Mesenchymal stem cell (in vitro differentiated cells and primary cell): Measurements from ENCODE around the gene STX17.
A peak's percentile ranks its signal among the peaks of the same experiment; 100 is the strongest.

Experiments used
- DNase-seq: peaks from one replicate; pipeline ENCODE4 v3.0.0-alpha.2; 2013
- H2AFZ ChIP-seq: one replicate; pipeline ENCODE4 v1.6.1; 2013; ENCODE audit warnings: low read depth, mild to moderate bottlenecking, control low read depth, inconsistent platforms, low read length, moderate library complexity
- H2AK5ac ChIP-seq: 2 replicates; pipeline ENCODE4 v1.6.1; 2013; ENCODE audit warnings: low read length, moderate library complexity, mild to moderate bottlenecking, inconsistent platforms; ENCODE audit not compliant: severe bottlenecking
- H2BK120ac ChIP-seq: one replicate; pipeline ENCODE4 v1.6.1; 2013; ENCODE audit warnings: low read depth, mild to moderate bottlenecking, inconsistent platforms, low read length, moderate library complexity
- H2BK12ac ChIP-seq, 2 experiments: one replicate each; pipeline ENCODE4 v1.6.1; 2013; ENCODE audit warnings: inconsistent platforms in 2 of 2, low read length in 2 of 2, mild to moderate bottlenecking in 2 of 2, moderate library complexity in 2 of 2, control low read depth in 1 of 2
- H2BK15ac ChIP-seq: one replicate; pipeline ENCODE4 v1.6.1; 2013; ENCODE audit warnings: mild to moderate bottlenecking, low read depth, inconsistent platforms; ENCODE audit not compliant: poor library complexity, severe bottlenecking
- H2BK5ac ChIP-seq: 2 replicates; pipeline ENCODE4 v1.6.1; 2013; ENCODE audit warnings: low read depth, mild to moderate bottlenecking, low read length, control low read depth, inconsistent platforms; ENCODE audit not compliant: poor library complexity, severe bottlenecking
- H3K14ac ChIP-seq, 2 experiments: one replicate each; pipeline ENCODE4 v1.6.1; 2013; ENCODE audit warnings: inconsistent platforms in 2 of 2, low read length in 2 of 2, control low read depth in 1 of 2, mild to moderate bottlenecking in 1 of 2, moderate library complexity in 1 of 2
- H3K18ac ChIP-seq, 2 experiments: one replicate each; pipeline ENCODE4 v1.6.1; 2013; ENCODE audit warnings: inconsistent platforms in 2 of 2, low read length in 2 of 2, control low read depth in 1 of 2, low read depth in 1 of 2, mild to moderate bottlenecking in 1 of 2
- H3K23ac ChIP-seq, 2 experiments: one replicate each; pipeline ENCODE4 v1.6.1; 2013; ENCODE audit warnings: inconsistent platforms in 2 of 2, low read length in 2 of 2, mild to moderate bottlenecking in 2 of 2, moderate library complexity in 2 of 2, control low read depth in 1 of 2
- H3K27ac ChIP-seq: 2 replicates; pipeline ENCODE4 v1.5.1; 2013; ENCODE audit warnings: mild to moderate bottlenecking, moderate library complexity, low read length, control low read depth, inconsistent platforms; ENCODE audit not compliant: poor library complexity, severe bottlenecking
- H3K27me3 ChIP-seq, 2 experiments: 2 replicates each; pipeline versions ENCODE4 v1.6.1 to v1.7.0; 2013; ENCODE audit warnings: low read length in 2 of 2, mild to moderate bottlenecking in 2 of 2, moderate library complexity in 2 of 2, control low read depth in 1 of 2, inconsistent platforms in 1 of 2; ENCODE audit not compliant: control insufficient read depth in 1 of 2, insufficient read depth in 1 of 2
- H3K36me3 ChIP-seq, 2 experiments: 2 replicates each; pipeline versions ENCODE4 v1.6.1 to v1.7.0; 2013; ENCODE audit warnings: low read length in 2 of 2, control low read depth in 1 of 2, inconsistent platforms in 1 of 2, low read depth in 1 of 2, mild to moderate bottlenecking in 1 of 2; ENCODE audit not compliant: insufficient read depth in 2 of 2, control insufficient read depth in 1 of 2
- H3K4ac ChIP-seq, 2 experiments: one replicate each; pipeline ENCODE4 v1.6.1; 2013; ENCODE audit warnings: inconsistent platforms in 2 of 2, low read length in 2 of 2, mild to moderate bottlenecking in 2 of 2, moderate library complexity in 2 of 2, control low read depth in 1 of 2, low read depth in 1 of 2
- H3K4me1 ChIP-seq: 2 replicates; pipeline ENCODE4 v1.6.1; 2013; ENCODE audit warnings: low read depth, low read length, control low read depth; ENCODE audit not compliant: control insufficient read depth, insufficient read depth
- H3K4me2 ChIP-seq: 2 replicates; pipeline ENCODE4 v1.6.1; 2013; ENCODE audit warnings: low read length, mild to moderate bottlenecking, inconsistent platforms; ENCODE audit not compliant: poor library complexity, severe bottlenecking
- H3K4me3 ChIP-seq, 2 experiments: 2 replicates each; pipeline versions ENCODE4 v1.5.1 to v1.7.0; 2013; ENCODE audit warnings: low read length in 2 of 2, mild to moderate bottlenecking in 2 of 2, control low read depth in 1 of 2, low read depth in 1 of 2; ENCODE audit not compliant: insufficient read depth in 1 of 2
- H3K79me1 ChIP-seq: replicated peaks from 2 replicates; pipeline ENCODE4 v1.6.1; 2013; ENCODE audit warnings: mild to moderate bottlenecking, control low read depth, low read length, inconsistent platforms; ENCODE audit not compliant: poor library complexity, severe bottlenecking
- H3K9ac ChIP-seq: 2 replicates; pipeline ENCODE4 v1.7.0; 2013; ENCODE audit warnings: mild to moderate bottlenecking, low read length, moderate library complexity
- H3K9me3 ChIP-seq: 2 replicates; pipeline ENCODE4 v1.7.0; 2013; ENCODE audit warnings: mild to moderate bottlenecking, low read length; ENCODE audit not compliant: control insufficient read depth
- H4K8ac ChIP-seq: one replicate; pipeline ENCODE4 v1.6.1; 2013; ENCODE audit warnings: inconsistent platforms, mild to moderate bottlenecking, low read length, moderate library complexity
- H4K91ac ChIP-seq: one replicate; pipeline ENCODE4 v1.6.1; 2013; ENCODE audit warnings: mild to moderate bottlenecking, low read length, inconsistent platforms
- WGBS: methylation state at CpG from one replicate; pipeline ENCODE4 v1.1.7; 2013; ENCODE audit warnings: mixed read lengths; 5-methylcytosine and 5-hydroxymethylcytosine counted together

Gene STX17

GRCh38 chr9:99867968-99868367 is 38.5 kb upstream of the STX17 start:
- Histone ChIP-seq H3K27me3 (peaks cover 0 to 11% of the 10 kb centered on the region in 2 experiments), H3K18ac (no peak overlapping the region), H3K4me2 (no peak overlapping the region), H4K8ac (no peak overlapping the region), H3K9me3 (no peaks in the 10 kb centered on the region), H2AK5ac (no peak overlapping the region), H3K27ac (no peak overlapping the region), H2BK15ac (no peak overlapping the region), H3K36me3 (peaks cover 0 to 14% of the 10 kb centered on the region in 2 experiments), H3K79me1 (no peaks in the 10 kb centered on the region), H2BK5ac (no peak overlapping the region), H4K91ac (no peak overlapping the region), H3K4me3 (no peak overlapping the region), H3K23ac (no peak overlapping the region), H3K4ac (no peak overlapping the region), H2BK12ac (no peak overlapping the region), H3K4me1 (no peaks in the 10 kb centered on the region), H3K14ac (no peak overlapping the region), H3K9ac (no peak overlapping the region), H2BK120ac (no peak overlapping the region), H2AFZ (no peak overlapping the region)
- no peak for DNase-seq

DNA sequence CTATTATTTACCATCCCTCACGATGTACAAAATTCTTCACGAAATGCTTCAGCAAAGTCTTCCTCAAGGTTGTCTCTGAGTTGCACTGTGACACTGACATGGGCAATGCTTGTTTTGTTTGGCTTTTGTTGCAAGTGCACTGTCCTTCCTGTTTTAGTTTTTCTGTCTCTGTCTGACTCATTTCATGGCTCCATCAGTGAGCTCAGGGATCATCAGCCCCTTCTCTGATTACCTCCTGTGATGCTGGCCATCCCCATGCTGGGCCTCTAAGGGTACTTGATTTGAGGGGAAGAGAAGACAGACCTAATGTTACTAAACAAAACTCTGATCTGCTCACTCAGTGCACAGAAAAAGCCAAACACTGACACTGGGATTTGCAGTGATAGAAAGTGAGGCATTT is 37.6 kb upstream of the STX17 start:
- no peaks in the 10 kb centered on the region for H3K9me3 ChIP-seq

DNA sequence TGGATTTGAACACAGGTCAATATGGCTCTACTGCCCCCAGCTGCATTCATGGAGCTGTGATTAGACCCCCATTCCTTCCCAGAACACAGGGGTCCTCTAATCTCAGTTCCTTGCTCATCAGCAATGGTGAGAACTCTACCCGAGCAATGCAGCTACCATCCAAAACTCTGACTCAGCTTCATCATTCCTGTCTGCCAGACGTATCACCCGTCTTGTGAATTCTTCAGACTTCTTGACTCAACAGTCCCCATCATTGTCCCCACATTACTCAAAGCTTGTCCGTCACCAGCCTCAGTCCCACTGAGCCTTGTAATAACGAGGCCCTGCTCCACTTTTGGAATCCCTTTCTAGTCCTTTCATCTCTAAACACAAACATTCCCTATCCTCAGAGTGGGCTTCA is 36.3 kb upstream of the STX17 start:
- H3K23ac ChIP-seq = no peak overlapping the region
- H3K4me1 ChIP-seq = no peaks in the 10 kb centered on the region
- H3K9ac ChIP-seq = no peak overlapping the region
- WGBS = 71% methylated on average over 5 of the region's 5 CpGs
- DNase-seq = no peak
- no peak overlapping the region for H4K8ac ChIP-seq
- no peak overlapping the region for H3K27ac ChIP-seq
- H3K27me3 ChIP-seq = peaks cover 0 to 12% of the 10 kb centered on the region in 2 experiments
- H3K4me3 ChIP-seq = no peak overlapping the region
- no peak overlapping the region for H3K4me2 ChIP-seq
- no peaks in the 10 kb centered on the region for H3K9me3 ChIP-seq
- H2AFZ ChIP-seq = no peak overlapping the region
- no peak overlapping the region for H2BK12ac ChIP-seq
- no peaks in the 10 kb centered on the region for H3K36me3 ChIP-seq
- no peak overlapping the region for H2BK120ac ChIP-seq
- H2BK15ac ChIP-seq = no peak overlapping the region
- no peak overlapping the region for H2AK5ac ChIP-seq
- H3K18ac ChIP-seq = no peak overlapping the region
- H3K4ac ChIP-seq = peak overlapping the region in 1 of 2 experiments; percentile 24
- H3K79me1 ChIP-seq = no peaks in the 10 kb centered on the region
- H2BK5ac ChIP-seq = no peak overlapping the region
- no peak overlapping the region for H4K91ac ChIP-seq
- H3K14ac ChIP-seq = no peak overlapping the region

More for the DNA sequence above, 37.6 kb upstream of the STX17 start:
- H3K27me3 ChIP-seq = peaks cover 0 to 11% of the 10 kb centered on the region in 2 experiments
- H2AK5ac ChIP-seq = no peak overlapping the region
- no peak overlapping the region for H3K14ac ChIP-seq
- H4K8ac ChIP-seq = no peak overlapping the region
- H2BK5ac ChIP-seq = no peak overlapping the region
- H3K36me3 ChIP-seq = peaks cover 0 to 7% of the 10 kb centered on the region in 2 experiments
- no peak overlapping the region for H3K18ac ChIP-seq
- H2BK15ac ChIP-seq = no peak overlapping the region
- no peak overlapping the region for H3K4ac ChIP-seq
- no peak overlapping the region for H3K4me2 ChIP-seq
- H2BK120ac ChIP-seq = no peak overlapping the region
- H3K4me3 ChIP-seq = no peak overlapping the region
- no peak overlapping the region for H4K91ac ChIP-seq
- DNase-seq = no peak
- 93% methylated on average over 2 of the region's 2 CpGs for WGBS
- H2BK12ac ChIP-seq = no peak overlapping the region
- no peak overlapping the region for H3K23ac ChIP-seq
- H3K27ac ChIP-seq = no peak overlapping the region
- no peaks in the 10 kb centered on the region for H3K4me1 ChIP-seq
- H2AFZ ChIP-seq = no peak overlapping the region
- no peak overlapping the region for H3K9ac ChIP-seq
- no peaks in the 10 kb centered on the region for H3K79me1 ChIP-seq

GRCh38 chr9:99873531-99873930 is 32.9 kb upstream of the STX17 start:
- peaks cover 0 to 22% of the 10 kb centered on the region in 2 experiments for H3K27me3 ChIP-seq
- no peaks in the 10 kb centered on the region for H3K4me1 ChIP-seq
- 53% methylated on average over 2 of the region's 3 CpGs for WGBS
- no peak overlapping the region for H3K9ac ChIP-seq
- H2BK120ac ChIP-seq = no peak overlapping the region
- no peak overlapping the region for H3K18ac ChIP-seq
- H3K14ac ChIP-seq = no peak overlapping the region
- H3K23ac ChIP-seq = no peak overlapping the region
- H2BK12ac ChIP-seq = no peak overlapping the region
- H3K79me1 ChIP-seq = no peaks in the 10 kb centered on the region
- H3K9me3 ChIP-seq = no peaks in the 10 kb centered on the region
- no peak overlapping the region for H4K8ac ChIP-seq
- H3K4me3 ChIP-seq = no peak overlapping the region
- H3K27ac ChIP-seq = no peak overlapping the region
- peak; percentile 23 for DNase-seq
- H2BK5ac ChIP-seq = no peak overlapping the region
- H2BK15ac ChIP-seq = no peak overlapping the region
- no peak overlapping the region for H4K91ac ChIP-seq
- H3K4me2 ChIP-seq = no peak overlapping the region
- H3K4ac ChIP-seq = no peak overlapping the region
- no peak overlapping the region for H2AFZ ChIP-seq
- H3K36me3 ChIP-seq = no peaks in the 10 kb centered on the region
- H2AK5ac ChIP-seq = no peak overlapping the region
